ENCODE data around the gene RSPH6A.

- TF ChIP-seq CTCF (conservative IDR thresholded peaks at IDR 0.05 in 1 of 2, IDR thresholded peaks at IDR 0.05 in 1 of 2; ENCODE audit: low read depth in 1 of 2, low read length in 2 of 2) (no peak), EZH2 (IDR thresholded peaks at IDR 0.05; ENCODE audit: low read length, missing control alignments) (no peak)
These were observed 57.4 kb downstream of the RSPH6A start for GRCh38 chr19:45757695-45758094.

All from fibroblast of lung (primary cell).